GM10248 (cell line): Measurements from ENCODE around the gene CHD6.

Experiments used
- CTCF ChIA-PET: fragments of 300-600 bp; sonication (Branson Sonifier 250); formaldehyde crosslinking; extraction: SDS; loops from one replicate; lab custom pipeline; 2021; ENCODE audit warnings: antibody characterized with exemption; lab: Yijun Ruan, JAX
- POLR2A ChIA-PET: fragments of 350-650 bp; sonication (Branson Sonifier 250); formaldehyde crosslinking; extraction: SDS; loops from one replicate; lab custom pipeline; 2020; ENCODE audit warnings: antibody characterized with exemption; lab: Yijun Ruan, JAX
- DNase-seq: peaks from one replicate; pipeline ENCODE4 v3.0.0; 2012; ENCODE audit errors: extremely low spot score
- CTCF ChIP-seq: IDR thresholded peaks from 2 replicates; pipeline ENCODE4 v1.5.1; 2012; ENCODE audit warnings: mild to moderate bottlenecking, low read depth; ENCODE audit errors: extremely low read depth, missing control alignments, control extremely low read depth

Gene CHD6

DNA sequence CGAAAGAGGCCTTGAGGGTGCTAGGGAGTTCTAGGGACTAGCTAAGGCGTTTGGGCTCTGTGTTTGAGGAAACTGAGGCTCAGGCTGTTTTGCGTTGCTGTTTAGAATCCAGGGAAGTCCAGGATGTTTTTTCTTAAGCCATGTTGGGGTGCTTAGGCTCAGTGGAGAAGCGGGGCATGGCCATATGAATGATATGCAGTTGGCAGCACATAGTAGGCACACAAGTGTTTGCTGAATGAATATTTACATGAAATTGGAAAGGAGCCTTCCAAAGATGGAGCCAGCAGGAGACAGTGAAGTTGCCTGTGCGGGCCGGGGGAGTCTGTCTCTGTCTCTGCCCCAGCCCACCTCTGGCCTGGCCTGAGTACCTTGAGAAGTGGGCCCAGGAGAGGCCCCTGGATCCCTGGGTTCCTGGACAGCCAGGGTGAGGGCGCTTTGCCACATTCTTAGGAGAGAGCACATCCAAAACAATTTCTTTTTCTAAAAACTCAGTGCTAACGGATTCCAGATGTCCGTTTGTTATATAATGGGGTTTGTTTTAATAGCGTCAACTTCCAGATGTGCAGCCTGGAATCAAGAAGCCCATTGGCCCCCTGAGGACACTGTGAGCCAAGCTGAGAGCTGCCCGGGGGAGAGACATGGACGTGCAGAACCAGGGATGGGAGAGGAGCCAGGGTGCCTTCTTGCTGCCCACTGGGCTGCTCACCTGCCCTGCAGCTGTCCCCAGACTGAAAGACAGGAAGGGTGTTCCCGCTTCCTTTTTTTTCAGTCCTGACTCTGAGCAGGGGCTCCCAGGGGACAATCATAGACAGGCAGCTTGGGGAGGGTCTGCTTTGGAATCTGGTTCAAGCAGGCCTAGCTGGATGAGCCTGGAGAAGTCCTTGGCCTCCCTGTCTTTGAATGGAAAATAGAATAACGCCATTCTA is 231.4 kb downstream of the CHD6 start:
- ChIA-PET CTCF (interaction anchor here (1.0 to 1.2 kb wide), 2 partner anchors 10 to 17 kb away, joined by 3 to 4 read pairs; no protein-coding TSS in a partner anchor), POLR2A (no interaction called here)
- no peak for DNase-seq
- no peak for TF ChIP-seq CTCF

DNA sequence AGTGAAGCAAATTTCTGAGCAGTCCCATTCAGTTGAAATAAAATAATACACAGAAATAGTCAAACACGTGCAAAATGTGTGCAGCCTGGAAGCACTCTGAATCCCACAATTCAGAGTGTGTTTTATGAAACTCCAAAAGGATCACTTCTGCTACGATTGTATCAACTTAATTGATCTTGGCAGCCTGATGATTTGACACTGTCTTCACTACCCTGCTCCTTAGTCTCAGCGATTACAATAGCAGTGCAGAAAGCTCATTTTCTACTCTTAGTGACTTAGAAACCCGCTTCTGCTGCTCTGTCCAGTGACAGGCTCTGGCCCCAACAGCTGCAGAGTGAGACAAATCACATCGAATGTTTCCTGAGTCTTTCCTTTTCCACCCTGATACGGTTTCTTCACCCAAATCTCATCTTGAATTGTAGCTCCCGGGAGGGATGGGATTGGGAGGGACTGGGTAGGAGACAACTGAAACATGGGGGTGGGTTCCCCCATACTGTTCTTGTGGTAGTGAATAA is 235.3 kb downstream of the CHD6 start:
- CTCF ChIA-PET: interaction anchor here (1.0 to 1.5 kb wide), 2 partner anchors 15 to 420 kb away, joined by 3 read pairs; no protein-coding TSS in a partner anchor
- no peak for TF ChIP-seq CTCF
- POLR2A ChIA-PET: no interaction called here
- DNase-seq: no peak

- ChIA-PET POLR2A (no interaction called here), CTCF (no interaction called here)
- DNase-seq: no peak
- no peak for TF ChIP-seq CTCF
Observed at GRCh38 chr20:41380551-41381193, 237.5 kb downstream of the CHD6 start.

GRCh38 chr20:41379551-41379950 is 238.6 kb downstream of the CHD6 start:
- CTCF ChIA-PET: no interaction called here
- POLR2A ChIA-PET: no interaction called here
- no peak for DNase-seq
- no peak for TF ChIP-seq CTCF

DNA sequence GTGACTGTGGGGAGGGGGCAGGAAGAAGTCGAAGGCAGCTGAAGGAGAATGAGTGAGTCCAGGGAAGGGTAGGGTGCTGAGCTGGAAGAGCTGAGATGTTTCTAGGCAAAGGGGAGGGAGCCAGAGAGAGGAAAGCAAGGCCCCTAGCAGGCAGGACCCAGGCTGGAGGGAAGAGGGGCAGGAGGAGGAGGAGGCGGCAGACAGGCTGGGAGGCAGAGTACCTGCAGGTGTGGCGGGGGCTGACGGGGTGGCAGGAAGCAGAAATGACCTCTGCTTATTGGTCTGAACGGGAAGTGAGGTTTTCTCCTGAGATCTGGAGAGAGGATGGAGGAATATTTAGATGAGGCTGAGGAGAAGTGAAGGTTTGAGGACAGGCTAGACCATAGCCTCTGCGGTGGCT is 240.9 kb downstream of the CHD6 start:
- no peak for DNase-seq
- ChIA-PET CTCF (no interaction called here), POLR2A (no interaction called here)
- TF ChIP-seq CTCF: no peak

DNA sequence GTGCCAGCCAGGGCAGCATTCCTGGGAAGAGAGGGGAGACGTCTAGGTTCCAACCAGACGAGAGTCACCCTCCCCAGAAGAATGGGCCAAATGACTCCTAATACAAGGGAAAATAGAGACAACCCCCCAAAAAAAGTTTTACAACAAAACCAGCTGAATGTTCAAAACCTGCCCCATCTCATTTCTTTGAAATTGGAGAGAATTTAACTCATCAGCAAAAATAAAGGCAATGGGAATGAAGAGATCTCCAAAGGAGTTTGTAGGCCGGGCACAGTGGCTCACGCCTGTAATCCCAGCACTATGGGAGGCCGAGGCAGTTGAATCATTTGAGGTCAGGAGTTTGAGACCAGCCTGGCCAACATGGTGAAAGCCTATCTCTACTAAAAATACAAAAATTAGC is 241.8 kb downstream of the CHD6 start:
- CTCF ChIA-PET: interaction anchor here (1.0 kb wide), 1 partner anchor 10 kb away, joined by 3 read pairs; no protein-coding TSS in a partner anchor
- POLR2A ChIA-PET: no interaction called here
- no peak for DNase-seq
- no peak for TF ChIP-seq CTCF
